K562 (cell line): Measurements from ENCODE around the gene STUB1. TPM values are rescaled to one million over a fixed set of nuclear protein-coding genes. Genes with fewer than 3 reads are reported as not detected.

ENCODE experiments used
- ATAC-seq: fragments of 200-7000 bp; cut with Tn5 transposase; 3 replicates; pipeline ENCODE4 v1.9.1; 2020; ENCODE audit warnings: moderate library complexity
- BruUV-seq: library from RNA; stranded (reverse); fragments of 400-500 nt; replicated peaks from 2 replicates; lab custom pipeline; 2021; lab: Mats Ljungman, UMichigan
- CTCF ChIA-PET: fragments of 300-600 bp; formaldehyde crosslinking; extraction: SDS; loops from one replicate; lab custom pipeline; 2021; ENCODE audit warnings: low intra/inter-chr PET ratio; lab: Yijun Ruan, JAX
- POLR2A ChIA-PET: fragments of 300-600, 350-650 bp; sonication (Branson Sonifier 250); formaldehyde crosslinking; extraction: SDS; loops from one replicate; lab custom pipeline; 2021; ENCODE audit warnings: antibody characterized with exemption, inconsistent platforms; lab: Yijun Ruan, JAX
- DNase-seq, 4 experiments: peaks; one replicate each; pipeline versions ENCODE4 v3.0.0 to v3.0.0-alpha.2; 2011 to 2018; ENCODE audit warnings: low spot score in 3 of 4, mixed read lengths in 3 of 4; ENCODE audit errors: extremely low read depth in 1 of 4
- FAIRE-seq: peaks from 2 replicates; lab custom pipeline; 2011; peaks lifted over from hg19 to GRCh38; lab: Jason Lieb, UNC
- H2AFZ ChIP-seq: 2 replicates; pipeline ENCODE4 v1.6.0; 2011; ENCODE audit warnings: low read depth, low read length, control low read depth, inconsistent platforms
- H3K27ac ChIP-seq: fragments of 200-600 bp; 3 replicates; pipeline ENCODE4 v1.8.0; 2011; ENCODE audit warnings: low read depth, mild to moderate bottlenecking, control low read depth, inconsistent platforms, low read length, moderate library complexity, mixed read lengths; ENCODE audit errors: extremely low read depth
- H3K27me3 ChIP-seq, 2 experiments: fragments of 300-600 bp in 1 of 2; 2 replicates in 1 of 2; 3 replicates in 1 of 2; pipeline versions ENCODE4 v1.6.0 to v1.8.0; 2011; ENCODE audit warnings: inconsistent platforms in 2 of 2, low read length in 2 of 2, mild to moderate bottlenecking in 1 of 2, mixed read lengths in 1 of 2, moderate library complexity in 1 of 2; ENCODE audit not compliant: control insufficient read depth in 2 of 2, insufficient read depth in 2 of 2
- H3K36me3 ChIP-seq: fragments of 300-600 bp; 3 replicates; pipeline ENCODE4 v1.8.0; 2011; ENCODE audit warnings: mild to moderate bottlenecking, low read length, inconsistent platforms; ENCODE audit not compliant: control insufficient read depth, insufficient read depth
- H3K4me1 ChIP-seq, 2 experiments: fragments of 200-600 bp in 1 of 2; replicated peaks in 1 of 2; 2 replicates in 1 of 2; 3 replicates in 1 of 2; pipeline versions ENCODE4 v1.5.1 to v1.8.0; 2011; ENCODE audit warnings: inconsistent platforms in 2 of 2, low read length in 2 of 2, mild to moderate bottlenecking in 1 of 2, mixed read lengths in 1 of 2, moderate library complexity in 1 of 2; ENCODE audit not compliant: control insufficient read depth in 2 of 2, insufficient read depth in 2 of 2
- H3K4me2 ChIP-seq: 2 replicates; pipeline ENCODE4 v1.6.1; 2011; ENCODE audit warnings: low read length, control low read depth, inconsistent platforms, mixed read lengths; ENCODE audit not compliant: insufficient read depth
- H3K4me3 ChIP-seq: fragments of 200-600 bp; sonication (generic), shearing (Covaris generic); 2 replicates; pipeline ENCODE4 v1.5.1; 2016; ENCODE audit warnings: control low read depth, inconsistent platforms
- H3K79me2 ChIP-seq: fragments of 200-600 bp; 3 replicates; pipeline ENCODE4 v1.8.0; 2011; ENCODE audit warnings: low read length, inconsistent platforms; ENCODE audit not compliant: control insufficient read depth, insufficient read depth
- H3K9ac ChIP-seq, 2 experiments: 2 replicates each; pipeline versions ENCODE4 v1.6.0 to v1.6.1; 2011; ENCODE audit warnings: low read depth in 2 of 2, low read length in 2 of 2, control low read depth in 1 of 2, inconsistent platforms in 1 of 2, mild to moderate bottlenecking in 1 of 2, mixed read lengths in 1 of 2; ENCODE audit not compliant: insufficient read depth in 1 of 2
- H3K9me1 ChIP-seq: one replicate; pipeline ENCODE4 v1.6.0; 2011; ENCODE audit warnings: inconsistent platforms, mild to moderate bottlenecking, low read length, moderate library complexity; ENCODE audit not compliant: control insufficient read depth, insufficient read depth
- H3K9me3 ChIP-seq: replicated peaks from 2 replicates; pipeline ENCODE4 v1.5.1; 2011; ENCODE audit warnings: low read depth, low read length, inconsistent platforms; ENCODE audit not compliant: control insufficient read depth, insufficient read depth
- H4K20me1 ChIP-seq: replicated peaks from 2 replicates; pipeline ENCODE4 v1.6.1; 2011; ENCODE audit warnings: low read length, inconsistent platforms, mixed read lengths; ENCODE audit not compliant: control insufficient read depth, insufficient read depth
- JUND ChIP-seq, 2 experiments: IDR thresholded peaks; 2 replicates in 1 of 2; 3 replicates in 1 of 2; pipeline ENCODE4 v1.6.1; 2011; ENCODE audit warnings: borderline replicate concordance in 2 of 2, low read depth in 2 of 2, low read length in 2 of 2, improper control_type of control experiment in 1 of 2, missing biosample characterization in 1 of 2, missing genetic modification characterization in 1 of 2, missing genetic modification reagents in 1 of 2
- POLR2G ChIP-seq: fragments of 200-400 bp; formaldehyde crosslinking; IDR thresholded peaks from 2 replicates; pipeline ENCODE4 v1.6.1; 2017; ENCODE audit warnings: low read depth, mild to moderate bottlenecking, antibody characterized with exemption, low read length, moderate library complexity
- RBFOX2 ChIP-seq: fragments of 200-400 bp; formaldehyde crosslinking; IDR thresholded peaks from 2 replicates; pipeline ENCODE4 v1.6.1; 2017; ENCODE audit warnings: low read depth, mild to moderate bottlenecking, low read length, moderate library complexity
- SREBF1 ChIP-seq: fragments of 150-350 bp; IDR thresholded peaks from 2 replicates; pipeline ENCODE4 v1.6.1; 2014; ENCODE audit warnings: antibody characterized with exemption, low read depth, low read length, borderline replicate concordance
- WGBS: fragments of 100-300 bp; shearing (Covaris generic); methylation state at CpG from one replicate; pipeline ENCODE4 v1.1.6; 2016; ENCODE audit warnings: low coverage, mixed read lengths; ENCODE audit not compliant: insufficient coverage; ENCODE audit errors: missing lambda C conversion rate; 5-methylcytosine and 5-hydroxymethylcytosine counted together
- in situ Hi-C: fragments of 300-500 bp; cut with MboI; formaldehyde crosslinking; loops from 4 replicates; pipeline ENCODE4 v1.15.0; 2018; ENCODE audit warnings: inconsistent platforms, mixed read lengths
- intact Hi-C: fragments of 100-400 bp; cut with micrococcal nuclease; formaldehyde crosslinking; loops from 2 replicates; pipeline ENCODE4 v1.14.2; 2022
- polyA plus RNA-seq, 8 experiments: library from polyadenylated mRNA; depleted of rRNA in 4 of 8; stranded (reverse) in 5 of 8; unstranded in 3 of 8; fragments of >200 nt; fragmentation: Nextera tagmentation in 2 of 8; fragmentation: Illumina TruSeq in 1 of 8; extraction: Ambion mirVana in 2 of 8; extraction: Trizol in 1 of 8; gene quantifications; 2 replicates each; pipeline versions ENCODE4 v1.2.1 to v1.2.3, GENCODE V29; 2011 to 2014; ENCODE audit warnings: inconsistent platforms in 1 of 8, missing spikeins in 1 of 8
- total RNA-seq, 7 experiments: library from RNA; depleted of rRNA in 6 of 7; stranded (reverse); fragments of >200 nt in 6 of 7; fragmentation: Illumina TruSeq in 2 of 7; extraction: Trizol in 2 of 7; gene quantifications; 2 replicates each; pipeline versions ENCODE4 v1.2.1 to v1.2.3, GENCODE V29; 2011 to 2021; ENCODE audit warnings: low replicate concordance in 1 of 7
- TF ChIP-seq, protein P1 (sequence below): sonication (generic); formaldehyde crosslinking; IDR thresholded peaks from 2 replicates; pipeline ENCODE4 v1.5.0; 2020; ENCODE audit warnings: missing genetic modification reagents

Gene STUB1
- total and polyA plus RNA-seq, 9 of the 15 experiments (the other 6 are each of a cell fraction or from before 2014, with no cell fraction given): 10.6 to 251 (median 152) TPM

DNA sequence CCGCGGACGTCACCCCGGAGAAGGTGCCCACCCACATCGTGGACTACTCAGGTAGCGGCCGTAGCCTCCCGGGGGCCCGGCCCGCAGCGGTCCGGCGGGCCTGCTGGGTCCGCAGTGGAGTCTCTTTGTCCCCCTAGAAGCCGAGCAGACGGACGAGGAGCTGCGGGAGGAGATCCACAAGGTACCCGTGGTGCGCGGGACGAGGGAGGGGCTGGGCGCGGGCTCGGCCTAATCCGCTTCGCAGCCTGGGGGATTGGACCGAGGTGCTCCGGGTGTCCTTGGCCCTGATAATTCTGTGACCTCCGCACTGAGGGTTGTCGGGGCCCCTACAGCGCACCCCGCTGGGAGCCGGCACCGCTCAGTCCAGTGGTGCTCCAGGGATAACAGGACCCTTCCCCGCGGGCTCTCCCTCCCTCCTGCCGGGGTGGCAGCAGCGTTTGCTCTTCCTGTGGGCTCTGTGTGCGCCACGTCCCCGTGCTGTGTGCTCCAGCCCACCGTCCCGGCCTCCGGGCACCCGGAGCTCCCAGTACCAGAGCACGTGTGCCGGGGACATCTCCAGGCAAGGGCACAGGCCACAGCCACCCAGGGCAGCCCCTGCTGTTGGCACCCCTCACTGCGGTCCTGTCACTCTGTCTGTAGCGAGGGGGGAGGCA is 11.6 kb upstream of the STUB1 start (continued):
- TF ChIP-seq JUND (IDR thresholded peaks at IDR 0.05; ENCODE audit: borderline replicate concordance, low read depth, low read length) (no peak), JUND (tag; IDR thresholded peaks at IDR 0.05; ENCODE audit: borderline replicate concordance, low read depth, low read length) (no peak)
- TF ChIP-seq, protein P1, sequence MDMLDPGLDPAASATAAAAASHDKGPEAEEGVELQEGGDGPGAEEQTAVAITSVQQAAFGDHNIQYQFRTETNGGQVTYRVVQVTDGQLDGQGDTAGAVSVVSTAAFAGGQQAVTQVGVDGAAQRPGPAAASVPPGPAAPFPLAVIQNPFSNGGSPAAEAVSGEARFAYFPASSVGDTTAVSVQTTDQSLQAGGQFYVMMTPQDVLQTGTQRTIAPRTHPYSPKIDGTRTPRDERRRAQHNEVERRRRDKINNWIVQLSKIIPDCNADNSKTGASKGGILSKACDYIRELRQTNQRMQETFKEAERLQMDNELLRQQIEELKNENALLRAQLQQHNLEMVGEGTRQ (CRISPR knock-in tag): 0 out of 2 replicates have a peak, but pooled peaks have one; percentile 13
- TF ChIP-seq, all 486 proteins: peak for 6

DNA sequence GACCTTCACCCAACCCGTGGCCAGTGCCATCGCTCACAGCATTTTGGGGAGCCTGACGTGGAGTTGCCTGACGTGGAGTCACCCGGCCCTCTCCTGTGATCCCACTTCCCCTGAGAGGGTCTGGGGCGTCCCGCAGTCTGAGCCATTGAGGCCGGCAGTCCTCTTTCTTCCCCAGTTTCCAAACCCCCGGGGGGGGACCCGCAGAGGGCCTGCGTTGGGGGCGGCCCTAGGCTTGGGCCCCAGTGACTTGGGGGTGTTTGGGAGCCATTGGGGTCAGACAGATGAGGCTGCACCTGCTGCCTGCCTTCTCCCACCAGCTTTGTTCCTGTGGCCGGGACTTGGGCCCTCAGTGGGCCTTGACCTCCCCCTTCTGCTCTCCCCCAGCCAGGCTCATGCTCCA is 10.5 kb upstream of the STUB1 start:
- ChIA-PET POLR2A (interaction anchor here (1.1 kb wide), 1 partner anchor 12 kb away, joined by 4 read pairs; no protein-coding TSS in a partner anchor), CTCF (no interaction called here)
- Histone ChIP-seq H3K36me3 (peaks cover 58% of the 10 kb centered on the region), H3K9me3 (no peaks in the 10 kb centered on the region), H2AFZ (no peak overlapping the region), H3K4me2 (peak overlapping the region; percentile 80; the same call in 1 of the 2 replicates), H4K20me1 (0 out of 2 replicates have a peak, but pooled peaks cover 4% of the 10 kb centered on the region), H3K79me2 (peaks cover 28% of the 10 kb centered on the region), H3K9me1 (no peaks in the 10 kb centered on the region), H3K4me3 (peak overlapping the region; percentile 99; the same call in 1 of the 2 replicates), H3K27me3 (no peaks in the 10 kb centered on the region), H3K27ac (no peak overlapping the region; the same call in 2 of the 3 replicates), H3K4me1 (peaks cover 17 to 95% of the 10 kb centered on the region in 2 experiments), H3K9ac (peak overlapping the region in 1 of 2 experiments; percentile 98; a peak in 2 of 4 replicates)
- no TSS peak for BruUV-seq
- TF ChIP-seq POLR2G (0 out of 2 replicates have a peak, but pooled peaks have one; percentile 12), SREBF1 (no peak), RBFOX2 (peak; percentile 49; the same call in 1 of the 2 replicates)
- intact Hi-C loops: loop anchor here (5.0 to 10.0 kb wide), 2 partner anchors 92 to 275 kb away; partner anchors contain the start of gene NME4
- DNase-seq (no peak), FAIRE-seq (no peak), ATAC-seq (no peak)
- in situ Hi-C loops: loop anchor here (5.0 to 10.0 kb wide), 2 partner anchors 92 to 275 kb away; partner anchors contain the start of gene NME4
- WGBS: 93% methylated on average over 12 of the region's 13 CpGs
